ENCODE data around the gene ESCO1.

DNA sequence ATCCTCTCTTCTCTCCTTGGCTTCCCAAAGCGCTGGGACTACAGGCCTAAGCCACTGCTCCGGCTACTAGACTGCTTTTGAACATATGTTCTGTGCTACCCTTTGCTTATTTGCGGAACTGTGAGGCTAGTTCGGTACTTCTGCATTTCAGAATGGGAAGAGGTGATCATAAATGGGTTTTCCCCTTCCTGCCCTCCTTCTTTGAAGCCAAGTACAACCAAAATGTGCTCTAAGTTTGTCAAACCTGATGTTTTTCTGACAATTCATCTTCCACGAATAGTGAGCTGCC is 1.7 kb upstream of the ESCO1 start:
- TF ChIP-seq, protein P1, sequence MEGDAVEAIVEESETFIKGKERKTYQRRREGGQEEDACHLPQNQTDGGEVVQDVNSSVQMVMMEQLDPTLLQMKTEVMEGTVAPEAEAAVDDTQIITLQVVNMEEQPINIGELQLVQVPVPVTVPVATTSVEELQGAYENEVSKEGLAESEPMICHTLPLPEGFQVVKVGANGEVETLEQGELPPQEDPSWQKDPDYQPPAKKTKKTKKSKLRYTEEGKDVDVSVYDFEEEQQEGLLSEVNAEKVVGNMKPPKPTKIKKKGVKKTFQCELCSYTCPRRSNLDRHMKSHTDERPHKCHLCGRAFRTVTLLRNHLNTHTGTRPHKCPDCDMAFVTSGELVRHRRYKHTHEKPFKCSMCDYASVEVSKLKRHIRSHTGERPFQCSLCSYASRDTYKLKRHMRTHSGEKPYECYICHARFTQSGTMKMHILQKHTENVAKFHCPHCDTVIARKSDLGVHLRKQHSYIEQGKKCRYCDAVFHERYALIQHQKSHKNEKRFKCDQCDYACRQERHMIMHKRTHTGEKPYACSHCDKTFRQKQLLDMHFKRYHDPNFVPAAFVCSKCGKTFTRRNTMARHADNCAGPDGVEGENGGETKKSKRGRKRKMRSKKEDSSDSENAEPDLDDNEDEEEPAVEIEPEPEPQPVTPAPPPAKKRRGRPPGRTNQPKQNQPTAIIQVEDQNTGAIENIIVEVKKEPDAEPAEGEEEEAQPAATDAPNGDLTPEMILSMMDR (conservative IDR thresholded peaks at IDR 0.05) = no peak
- no peak for TF ChIP-seq ZFX (IDR thresholded peaks at IDR 0.05)

Data from C4-2B (cell line).